ENCODE results near the gene FFAR2.
"Not testable (repeated sequence)": the region's sequence is repeated elsewhere in the genome, so short reads cannot be mapped to it uniquely, and the experiment has no call there.

DNA sequence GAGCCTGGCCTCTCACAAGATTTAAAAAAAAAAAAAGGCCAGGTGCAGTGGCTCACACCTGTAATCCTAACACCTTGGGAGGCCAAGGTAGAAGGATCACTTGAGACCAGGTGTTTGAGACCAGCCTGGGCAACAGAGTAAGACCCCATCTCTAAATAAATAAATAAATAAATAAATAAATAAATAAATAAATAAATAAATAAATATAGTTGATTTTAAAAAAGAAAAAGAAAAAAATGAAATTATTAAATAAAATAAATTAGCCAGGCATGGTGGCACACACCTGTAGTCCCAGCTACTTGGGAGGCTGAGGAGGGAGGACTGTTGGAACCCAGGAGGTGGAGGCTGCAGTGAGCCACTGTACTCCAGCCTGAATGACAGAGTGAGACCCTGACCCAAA is 13.7 kb downstream of the FFAR2 start:
- TF ChIP-seq, protein P1, sequence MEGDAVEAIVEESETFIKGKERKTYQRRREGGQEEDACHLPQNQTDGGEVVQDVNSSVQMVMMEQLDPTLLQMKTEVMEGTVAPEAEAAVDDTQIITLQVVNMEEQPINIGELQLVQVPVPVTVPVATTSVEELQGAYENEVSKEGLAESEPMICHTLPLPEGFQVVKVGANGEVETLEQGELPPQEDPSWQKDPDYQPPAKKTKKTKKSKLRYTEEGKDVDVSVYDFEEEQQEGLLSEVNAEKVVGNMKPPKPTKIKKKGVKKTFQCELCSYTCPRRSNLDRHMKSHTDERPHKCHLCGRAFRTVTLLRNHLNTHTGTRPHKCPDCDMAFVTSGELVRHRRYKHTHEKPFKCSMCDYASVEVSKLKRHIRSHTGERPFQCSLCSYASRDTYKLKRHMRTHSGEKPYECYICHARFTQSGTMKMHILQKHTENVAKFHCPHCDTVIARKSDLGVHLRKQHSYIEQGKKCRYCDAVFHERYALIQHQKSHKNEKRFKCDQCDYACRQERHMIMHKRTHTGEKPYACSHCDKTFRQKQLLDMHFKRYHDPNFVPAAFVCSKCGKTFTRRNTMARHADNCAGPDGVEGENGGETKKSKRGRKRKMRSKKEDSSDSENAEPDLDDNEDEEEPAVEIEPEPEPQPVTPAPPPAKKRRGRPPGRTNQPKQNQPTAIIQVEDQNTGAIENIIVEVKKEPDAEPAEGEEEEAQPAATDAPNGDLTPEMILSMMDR (IDR thresholded peaks at IDR 0.05; ENCODE audit: extremely low read depth in 1 of 2, insufficient read depth in 1 of 2, low read depth in 1 of 2, low read length in 2 of 2): not testable (repeated sequence)
- not testable (repeated sequence) for TF ChIP-seq POLR2A (IDR thresholded peaks at IDR 0.05; ENCODE audit: low read depth, low read length); GATA2 (IDR thresholded peaks at IDR 0.05; ENCODE audit: insufficient read depth, insufficient read length, low read depth, low read length); JUN (IDR thresholded peaks at IDR 0.05; ENCODE audit: borderline replicate concordance, insufficient read depth, insufficient read length, low read depth); POLR2AphosphoS5 (IDR thresholded peaks at IDR 0.05; ENCODE audit: insufficient read depth, low read depth, low read length); EZH2 (IDR thresholded peaks at IDR 0.05; ENCODE audit: borderline replicate concordance, low read depth, low read length, severe bottlenecking)
- TF ChIP-seq, protein P2, sequence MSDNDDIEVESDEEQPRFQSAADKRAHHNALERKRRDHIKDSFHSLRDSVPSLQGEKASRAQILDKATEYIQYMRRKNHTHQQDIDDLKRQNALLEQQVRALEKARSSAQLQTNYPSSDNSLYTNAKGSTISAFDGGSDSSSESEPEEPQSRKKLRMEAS (IDR thresholded peaks at IDR 0.05; ENCODE audit: insufficient read depth, insufficient read length): not testable (repeated sequence)
